ENCODE results near the gene NRG2.

NRG2 gene

DNA sequence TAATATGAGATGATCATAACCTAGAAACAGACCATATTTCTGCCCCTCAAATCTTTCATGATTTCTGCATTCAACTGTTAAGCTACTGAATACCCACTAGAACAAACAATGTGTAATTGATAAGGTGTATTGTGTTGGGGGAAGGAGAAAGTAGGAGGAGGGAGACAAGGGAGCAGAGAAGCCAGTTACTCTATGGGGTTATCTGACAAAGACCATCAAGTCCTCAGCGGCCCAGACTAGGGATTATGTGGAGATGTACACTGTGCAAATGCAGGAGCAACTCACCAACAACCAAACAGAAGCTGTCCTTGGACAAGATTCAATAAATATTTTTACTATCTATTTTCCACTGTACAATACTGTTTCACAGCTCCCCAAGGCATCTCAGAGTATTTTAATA lies 2.7 kb downstream of the NRG2 start:
- DNase-seq = no peak

DNA sequence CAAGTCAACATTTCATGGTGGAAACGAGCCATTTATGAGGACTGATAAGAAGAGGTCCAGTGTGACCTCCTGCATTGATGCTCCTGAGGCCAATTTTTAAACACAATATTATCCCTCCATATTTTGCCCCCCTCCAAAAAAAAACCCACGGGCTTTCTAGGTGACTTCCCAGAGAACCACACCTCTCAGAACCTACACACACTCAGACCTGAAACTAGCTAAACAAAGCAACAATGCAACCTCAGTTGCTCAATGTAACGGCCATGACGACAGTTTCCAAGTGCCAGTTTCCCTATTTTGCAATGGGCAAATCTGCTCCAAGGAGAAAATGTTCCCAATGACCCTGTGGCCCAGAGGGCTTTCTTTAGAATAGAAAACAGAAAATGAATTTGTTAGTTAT lies 3.5 kb downstream of the NRG2 start:
- DNase-seq = no peak

DNA sequence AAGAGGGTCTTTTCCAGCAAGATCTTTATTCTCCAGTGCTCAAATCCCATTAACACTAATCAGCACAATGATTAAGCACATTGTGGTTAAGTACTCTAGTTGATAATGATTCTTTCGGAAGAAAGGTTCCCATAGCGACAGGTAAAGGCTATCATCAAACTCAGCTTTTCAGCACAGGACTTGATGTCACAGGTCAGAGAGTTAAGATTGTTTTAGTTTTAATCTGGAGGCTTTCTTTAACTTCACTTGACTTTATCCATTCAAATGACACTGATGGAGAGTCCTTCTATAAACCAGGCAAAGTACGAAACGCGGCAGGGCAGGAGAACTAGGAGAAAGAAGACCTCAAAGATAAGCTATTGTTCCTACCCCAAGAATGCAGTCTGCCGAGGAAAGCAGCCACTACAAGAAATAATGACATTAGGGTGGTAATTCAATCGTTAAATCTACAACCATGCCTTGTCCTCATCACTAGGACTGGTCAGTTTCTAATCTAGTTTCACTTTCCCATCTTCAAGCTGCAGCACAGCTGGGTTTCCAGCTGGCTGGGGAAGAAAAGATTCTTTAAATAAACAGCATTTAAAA lies 4.6 kb downstream of the NRG2 start:
- DNase-seq = no peak

DNA sequence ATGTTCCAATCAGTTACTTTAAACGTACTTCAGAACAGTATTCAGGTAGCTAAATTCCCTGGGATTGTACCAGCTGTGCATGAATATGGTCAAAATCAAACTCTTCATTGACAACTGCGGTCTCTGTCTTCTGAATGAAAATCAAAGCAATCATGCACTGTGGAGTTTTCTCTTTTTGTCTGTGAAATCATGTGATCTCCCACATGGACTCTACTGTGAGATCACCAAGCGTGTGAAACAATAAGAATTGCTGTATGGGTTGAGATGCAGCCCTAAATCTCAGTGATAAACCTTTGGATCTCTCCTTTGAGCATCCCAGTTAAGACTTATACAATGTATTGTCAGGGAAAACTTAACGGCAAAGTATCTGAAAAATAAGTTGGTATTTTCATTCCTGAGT lies 6.1 kb downstream of the NRG2 start:
- DNase-seq = no peak

DNA sequence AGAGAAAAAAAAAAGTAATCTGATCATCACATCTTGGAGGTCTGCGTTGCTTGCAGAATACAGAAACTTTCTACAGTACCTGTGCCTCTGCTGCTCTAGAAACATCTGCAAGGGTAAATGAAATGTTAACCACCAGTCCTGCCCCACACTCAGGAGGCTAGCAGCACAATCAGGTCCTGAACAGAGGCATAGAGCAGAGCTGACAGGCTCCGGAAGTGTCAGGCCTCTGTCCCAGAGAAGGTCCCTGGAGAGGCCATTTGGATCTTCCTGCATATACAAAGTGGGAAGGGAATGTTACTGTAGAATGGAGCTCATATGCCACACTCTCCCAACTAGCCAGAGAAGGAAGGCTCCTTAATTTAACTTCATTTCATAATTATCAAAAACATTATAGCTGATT lies 7.2 kb downstream of the NRG2 start:
- no peak for DNase-seq

DNA sequence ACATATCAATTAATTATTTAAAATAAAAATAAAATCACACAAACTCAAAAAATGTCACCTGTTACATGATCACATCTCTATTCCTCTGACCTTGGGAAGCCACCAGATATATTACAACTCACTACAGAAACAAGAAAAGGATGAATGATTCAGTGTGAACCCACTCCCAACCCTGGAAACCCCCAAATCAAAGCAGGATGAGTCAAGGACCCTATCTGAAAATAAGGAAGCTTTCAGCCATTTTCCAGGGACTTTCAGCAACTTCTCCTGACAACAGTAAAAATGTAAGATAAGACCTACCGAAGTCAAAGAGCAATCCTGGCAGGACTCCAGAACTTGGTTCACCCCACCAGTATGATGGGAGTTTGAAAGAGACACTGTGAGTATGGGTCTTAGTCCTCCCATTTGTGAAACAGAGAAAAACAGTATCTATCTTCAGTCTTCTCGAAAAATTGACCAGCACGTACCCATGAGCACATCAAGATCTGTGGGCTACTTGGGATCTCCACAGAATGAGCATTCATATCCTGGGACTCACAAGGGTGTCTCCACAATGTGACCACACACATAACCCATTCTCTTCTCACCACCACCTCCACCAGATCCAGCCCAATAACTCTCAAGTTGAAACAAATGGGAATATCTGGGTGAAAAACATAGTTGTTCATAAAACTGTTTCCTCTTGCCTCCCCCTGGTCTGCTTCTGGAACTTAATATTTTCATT lies 9.9 kb downstream of the NRG2 start:
- no peak for DNase-seq

DNA sequence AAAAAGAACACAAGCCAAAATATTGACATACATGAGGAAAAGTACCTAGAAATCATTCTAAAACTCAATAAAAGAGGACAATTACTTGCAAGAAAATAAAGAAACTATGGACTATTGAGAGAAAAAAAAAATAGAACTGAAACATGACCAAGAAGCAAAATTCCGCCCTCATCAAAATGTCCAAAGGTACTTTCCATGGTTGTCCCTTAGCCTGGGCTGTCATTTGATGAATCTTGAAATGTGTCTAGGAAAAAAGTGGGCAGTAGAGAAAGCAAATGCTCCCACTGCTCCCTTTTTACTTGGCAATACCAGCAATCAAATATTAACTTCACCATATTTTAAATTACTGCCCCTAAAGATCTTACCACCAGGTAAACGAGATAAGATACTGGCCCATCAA lies 10.8 kb downstream of the NRG2 start:
- DNase-seq = no peak

DNA sequence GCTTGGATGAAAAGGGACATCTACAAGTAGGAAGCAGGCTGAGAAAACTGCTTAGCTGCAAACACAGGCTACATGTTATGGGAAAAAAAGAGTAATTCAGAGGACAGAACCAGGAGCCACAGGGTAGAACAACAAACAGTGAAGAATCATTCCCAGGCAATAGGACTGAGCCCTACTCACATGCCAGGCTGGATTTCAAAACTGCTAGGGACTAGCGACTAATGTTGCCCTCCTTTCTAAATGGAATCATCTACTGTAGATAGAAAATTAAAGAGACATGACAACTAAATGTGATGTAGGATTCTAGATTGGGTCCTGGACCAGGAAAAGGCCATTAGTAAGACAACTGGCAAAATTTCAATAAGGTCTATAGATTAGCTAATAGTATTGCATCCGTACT lies 15.3 kb downstream of the NRG2 start:
- no peak for DNase-seq

DNA sequence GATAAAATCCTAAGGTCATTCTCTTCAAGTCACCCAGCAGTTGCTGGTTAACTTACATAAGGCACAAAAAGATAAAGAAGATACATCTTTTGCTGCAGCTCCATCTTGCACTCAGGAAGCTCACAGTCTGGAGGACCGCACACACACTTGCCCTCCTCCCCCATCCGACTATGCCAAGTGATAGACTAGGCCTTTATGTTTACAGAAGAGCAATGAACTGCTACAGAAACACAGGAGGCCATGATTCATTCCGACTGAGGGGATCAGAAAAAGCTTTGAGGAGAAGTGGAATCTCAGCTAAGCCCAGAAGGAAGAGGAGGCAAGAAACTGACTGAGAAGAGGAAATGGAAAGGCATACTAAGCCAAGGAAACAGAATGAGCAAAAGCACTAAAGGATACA lies 17.4 kb downstream of the NRG2 start:
- DNase-seq = no peak

DNA sequence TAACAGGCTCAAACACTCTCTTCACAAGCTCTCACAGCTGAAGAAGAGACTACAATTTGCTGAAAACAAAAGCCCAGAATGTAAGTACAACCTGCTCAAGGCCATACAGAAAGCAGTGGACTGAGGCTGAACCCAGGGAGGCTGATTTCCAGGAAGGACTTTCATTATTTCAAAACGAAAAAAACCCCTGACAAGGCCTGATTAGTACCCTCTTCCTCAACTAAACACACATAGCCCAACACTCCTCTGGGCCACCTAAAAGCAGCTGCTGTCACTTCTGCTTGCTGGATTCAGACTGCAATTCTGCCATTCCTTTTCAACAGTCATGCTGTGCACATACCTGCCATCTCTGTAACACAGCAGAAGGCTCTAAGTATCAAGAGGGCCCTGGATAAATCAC lies 18.2 kb downstream of the NRG2 start:
- no peak for DNase-seq

DNA sequence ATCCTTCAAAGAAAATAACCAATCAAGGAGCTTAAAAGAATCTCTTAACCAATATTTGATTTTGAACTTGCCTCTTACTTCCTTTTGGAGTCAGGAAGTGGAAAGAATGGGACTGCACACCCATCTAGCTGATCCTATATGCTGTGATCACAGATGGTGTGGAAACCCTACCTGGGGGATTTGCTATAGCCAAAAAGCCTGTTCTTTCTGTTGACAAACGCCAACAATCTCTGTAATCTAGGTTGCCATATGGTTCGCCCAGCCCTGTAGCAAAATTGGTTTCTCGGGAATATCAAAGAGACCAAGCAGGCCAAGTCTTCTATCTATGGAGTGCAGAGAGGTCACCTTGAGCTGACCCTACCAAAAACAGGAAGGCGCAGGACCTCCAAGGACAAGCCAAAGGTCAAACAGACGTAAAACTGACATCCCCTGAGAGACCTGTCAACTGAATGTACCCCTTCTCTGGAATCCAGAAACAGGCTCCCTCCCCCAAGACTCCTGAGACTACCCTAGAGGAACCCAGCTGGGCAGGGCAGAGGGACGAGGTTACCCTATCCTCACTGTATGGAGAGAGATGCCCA lies 19.4 kb downstream of the NRG2 start:
- DNase-seq = no peak

DNA sequence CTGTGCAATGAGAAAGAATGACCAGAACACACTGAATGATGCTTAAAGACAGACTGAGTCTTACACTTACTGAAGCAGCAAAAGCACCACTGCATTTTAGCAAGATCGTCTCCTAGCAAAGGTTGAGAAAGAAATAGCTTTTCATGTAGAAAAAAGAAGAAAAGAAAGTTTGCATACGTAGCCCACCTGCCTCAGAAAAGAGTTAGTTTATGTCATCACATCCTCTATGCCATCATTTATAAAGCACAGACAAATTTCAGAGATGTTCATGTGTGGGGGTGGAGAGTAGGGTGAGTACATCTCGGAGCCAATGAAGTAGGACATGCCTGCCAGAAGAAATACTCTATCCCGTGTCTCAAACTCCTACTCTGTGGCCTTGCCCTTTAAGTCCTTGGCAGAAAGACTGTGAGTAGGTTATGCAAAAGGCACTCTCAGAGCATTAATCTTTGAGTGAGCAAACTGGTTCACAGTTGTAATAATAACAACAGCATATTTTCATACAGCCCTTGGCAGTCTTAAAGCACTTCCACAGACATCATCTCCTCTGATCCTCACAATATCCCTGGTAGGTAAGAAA lies 22.4 kb downstream of the NRG2 start:
- no peak for DNase-seq

DNA sequence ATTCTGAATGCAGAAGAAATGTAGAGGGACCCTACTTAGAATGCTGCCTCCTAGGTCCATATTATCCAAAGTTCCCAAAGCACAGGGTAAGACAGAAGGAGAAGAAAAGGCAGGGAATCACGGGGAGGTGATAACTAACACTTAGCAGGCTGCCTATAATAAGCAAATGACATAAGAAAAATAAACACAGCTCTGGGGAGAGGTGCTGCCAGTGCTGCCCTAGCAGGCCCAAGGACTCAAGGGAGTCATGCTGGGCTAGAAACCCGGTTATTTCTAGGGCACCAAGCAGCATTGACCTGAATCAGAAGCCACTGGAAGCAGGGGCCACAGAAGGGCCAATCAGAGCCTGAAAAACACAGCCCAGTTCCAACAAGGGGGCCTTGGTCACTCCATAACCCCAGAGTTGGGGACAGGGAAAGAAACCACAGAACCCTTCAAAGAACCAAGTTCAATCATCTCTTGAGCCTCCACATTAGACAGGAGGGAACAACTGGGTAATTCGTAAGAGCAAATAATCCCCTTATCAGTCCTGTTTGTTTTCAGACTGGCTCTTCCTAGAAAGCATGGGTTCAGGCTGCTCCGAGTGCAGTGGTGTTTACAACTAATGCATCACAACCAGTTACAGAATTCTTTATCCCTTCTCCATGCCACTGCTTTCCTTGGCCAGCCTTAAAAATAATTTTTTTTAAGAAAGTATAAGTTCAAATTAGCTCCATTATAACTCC lies 24.0 kb downstream of the NRG2 start:
- no peak for DNase-seq

DNA sequence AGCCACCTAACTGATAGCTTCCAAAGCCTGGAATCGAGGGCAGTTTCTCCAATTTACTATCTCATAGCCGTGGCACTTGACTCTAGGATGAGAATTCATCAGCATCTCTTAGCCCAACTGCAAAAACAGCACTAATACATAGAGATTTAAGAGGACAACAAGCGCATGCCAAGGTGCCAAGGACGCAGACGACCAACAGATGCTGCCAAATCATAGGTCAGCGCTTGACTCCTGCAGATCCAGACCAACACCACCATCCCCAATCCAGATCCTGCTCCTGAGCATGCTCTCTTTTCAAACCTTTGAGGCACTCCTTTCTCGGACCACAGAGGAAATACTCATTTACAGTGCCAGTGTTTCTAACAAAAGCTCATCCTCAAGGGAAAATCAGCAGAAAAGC lies 24.6 kb downstream of the NRG2 start:
- no peak for DNase-seq

DNA sequence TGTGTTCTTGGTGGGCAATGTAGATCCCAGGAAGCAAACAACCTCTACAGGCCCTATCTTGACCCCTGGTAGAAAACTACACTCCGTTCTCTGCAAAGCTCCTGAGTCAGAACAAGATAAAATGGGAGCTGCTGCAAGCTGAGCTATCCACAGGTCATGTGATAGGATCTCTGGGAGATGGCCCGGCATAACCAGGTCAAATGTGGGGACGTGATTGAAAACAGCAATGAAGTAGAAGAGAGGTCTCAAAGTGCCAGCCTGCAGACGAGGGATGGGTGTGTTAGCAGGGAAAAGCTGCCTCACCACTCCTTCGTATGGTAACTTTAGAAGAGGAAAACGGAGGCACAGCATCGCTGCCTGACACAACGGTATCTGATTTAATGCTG lies 25.0 kb downstream of the NRG2 start:
- DNase-seq = no peak

DNA sequence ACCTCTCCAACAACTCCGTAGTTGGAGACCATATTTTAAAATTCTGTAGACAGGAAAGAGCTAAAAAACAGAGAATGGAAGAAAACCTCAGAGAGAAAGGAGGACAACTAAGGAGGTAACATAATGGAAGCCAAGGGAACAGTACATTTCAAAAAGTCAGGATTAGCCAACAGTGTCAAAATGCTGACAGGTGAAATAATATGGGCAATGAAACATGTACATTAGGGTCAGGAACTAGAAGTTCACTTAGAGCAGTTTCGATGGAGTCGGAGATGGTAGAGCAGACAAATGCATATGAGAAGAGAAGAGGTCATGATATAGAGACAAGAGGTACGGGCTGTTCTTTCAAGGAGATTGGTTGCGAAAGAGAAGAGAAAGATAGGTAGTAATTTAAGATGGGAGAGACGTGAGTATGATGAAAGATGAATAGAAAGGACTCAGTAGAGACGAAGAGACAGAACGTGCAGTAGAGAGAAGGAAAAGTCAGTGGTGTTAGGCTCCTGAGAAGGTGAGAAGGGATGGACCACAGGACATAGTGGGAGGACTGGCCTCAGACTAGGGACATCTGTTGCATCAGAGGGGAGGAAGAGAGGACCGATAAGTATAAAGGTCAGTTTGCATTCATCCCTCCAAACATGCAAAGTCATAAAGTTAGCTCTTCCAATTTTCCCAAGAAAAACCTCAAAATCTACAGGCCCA lies 25.6 kb downstream of the NRG2 start:
- no peak for DNase-seq

DNA sequence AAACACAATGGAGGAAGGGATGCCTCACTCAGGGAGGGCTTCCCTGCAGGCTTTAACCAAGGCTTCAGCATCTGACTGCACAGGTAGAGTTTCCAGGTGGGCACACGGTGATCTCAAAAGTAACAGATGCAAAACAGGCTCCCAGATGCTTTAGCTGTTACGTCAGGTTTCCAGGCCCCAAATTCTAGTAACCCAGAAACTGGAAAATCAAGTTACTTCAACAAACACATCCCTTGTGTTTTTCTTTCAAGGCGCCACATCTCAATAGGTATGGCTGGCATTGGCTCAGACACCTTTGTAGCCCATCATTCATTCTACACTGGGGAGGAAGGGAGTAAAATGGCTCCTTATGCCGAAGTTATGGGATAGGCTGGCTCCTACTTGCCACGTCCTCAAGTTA lies 27.4 kb downstream of the NRG2 start:
- no peak for DNase-seq

DNA sequence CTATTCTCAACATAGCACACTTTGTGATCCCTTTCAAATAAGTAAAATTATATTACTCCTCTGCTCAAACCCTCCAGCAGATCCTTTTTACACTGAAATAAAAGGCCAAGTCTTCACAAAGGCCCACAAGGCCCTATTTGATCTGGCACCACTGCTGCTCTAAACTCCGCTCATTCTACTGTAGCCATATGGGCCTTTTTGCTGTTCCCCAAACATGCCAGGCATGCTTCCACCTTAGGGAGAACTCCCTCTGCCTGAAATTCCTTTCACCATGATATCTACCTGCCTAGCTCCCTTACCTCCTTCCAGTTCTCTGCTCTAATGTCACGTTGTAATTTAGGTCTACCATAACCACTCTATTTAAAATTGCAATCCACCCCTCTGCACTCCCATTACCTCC lies 28.3 kb downstream of the NRG2 start:
- no peak for DNase-seq

DNA sequence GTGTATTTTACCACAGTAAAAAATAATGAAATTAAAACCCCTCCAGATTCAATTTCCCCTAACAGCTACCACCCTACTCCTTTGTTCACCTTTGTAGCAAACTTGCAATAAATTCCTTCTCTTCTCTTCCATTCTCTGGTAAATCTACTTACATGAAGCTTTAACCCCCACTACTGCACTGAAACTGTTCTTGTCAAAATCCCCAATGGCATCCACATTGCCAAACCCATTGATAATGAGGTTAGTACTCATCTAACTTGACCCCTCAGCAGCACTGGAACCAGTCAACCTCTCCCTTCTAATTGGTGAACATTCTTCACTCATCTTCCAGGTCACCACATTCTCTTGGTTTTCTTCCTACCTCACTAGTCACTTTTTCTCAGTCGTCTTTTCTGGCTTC lies 29.6 kb downstream of the NRG2 start:
- DNase-seq = no peak

DNA sequence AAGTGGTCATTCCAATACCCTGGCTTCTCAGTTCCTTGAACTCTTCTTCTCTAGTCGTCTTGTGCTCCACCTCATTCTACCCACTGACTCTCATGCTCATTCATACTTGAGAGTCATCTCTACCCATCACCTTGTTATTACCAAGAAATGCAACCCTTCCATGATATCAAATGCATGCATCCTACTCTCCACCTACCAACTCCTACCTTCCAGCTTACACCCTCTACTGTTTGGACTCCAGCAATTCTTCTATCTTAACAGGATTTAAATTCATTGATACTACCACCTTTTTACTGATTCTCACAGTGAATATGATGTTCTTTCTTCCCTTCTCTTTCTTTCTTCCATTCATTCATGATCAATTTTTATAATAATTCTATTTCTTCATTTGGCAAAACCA lies 30.7 kb downstream of the NRG2 start:
- no peak for DNase-seq

DNA sequence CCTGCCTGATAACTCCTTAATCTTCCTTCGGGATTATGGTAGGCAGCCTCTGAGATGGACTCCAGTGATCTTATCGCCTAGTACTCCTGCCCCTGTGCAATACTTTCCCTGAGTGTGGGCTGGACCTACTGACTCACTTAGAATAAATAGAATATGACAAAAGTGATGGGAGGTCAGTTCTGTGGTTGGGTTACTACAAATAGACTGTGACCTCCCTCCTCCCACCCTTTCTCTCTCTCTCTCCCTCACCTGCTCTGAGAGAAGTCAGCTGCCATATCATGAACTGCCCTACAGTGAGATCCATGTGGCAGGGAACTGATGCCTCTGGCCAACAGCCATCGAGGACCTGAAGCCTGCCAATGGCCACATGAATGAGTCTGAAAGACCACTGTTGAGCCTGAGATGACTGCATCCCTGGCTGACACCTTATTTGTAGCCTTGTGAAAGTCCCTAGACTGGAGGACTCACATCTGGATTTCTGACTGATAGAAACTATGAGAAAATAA lies 31.7 kb downstream of the NRG2 start:
- no peak for DNase-seq

DNA sequence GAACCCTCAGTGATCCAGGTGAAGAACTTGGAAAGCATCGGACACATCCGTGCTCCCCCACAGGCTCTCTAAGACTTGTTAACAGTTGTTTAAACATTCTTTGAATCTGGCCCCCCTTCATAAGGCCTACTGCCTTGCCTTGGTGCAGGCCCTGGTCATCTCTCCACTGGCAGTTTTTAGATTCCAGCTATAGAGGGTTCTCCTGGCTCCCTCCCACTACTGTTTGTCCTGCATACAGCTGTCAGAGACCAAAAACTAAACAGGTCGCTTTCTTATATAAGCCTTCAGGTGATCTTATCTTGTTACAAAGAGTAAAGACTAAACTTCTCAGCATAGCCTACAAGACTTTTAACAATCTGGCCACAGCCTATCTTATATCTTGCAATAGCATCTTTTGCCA lies 32.3 kb downstream of the NRG2 start:
- DNase-seq = no peak

DNA sequence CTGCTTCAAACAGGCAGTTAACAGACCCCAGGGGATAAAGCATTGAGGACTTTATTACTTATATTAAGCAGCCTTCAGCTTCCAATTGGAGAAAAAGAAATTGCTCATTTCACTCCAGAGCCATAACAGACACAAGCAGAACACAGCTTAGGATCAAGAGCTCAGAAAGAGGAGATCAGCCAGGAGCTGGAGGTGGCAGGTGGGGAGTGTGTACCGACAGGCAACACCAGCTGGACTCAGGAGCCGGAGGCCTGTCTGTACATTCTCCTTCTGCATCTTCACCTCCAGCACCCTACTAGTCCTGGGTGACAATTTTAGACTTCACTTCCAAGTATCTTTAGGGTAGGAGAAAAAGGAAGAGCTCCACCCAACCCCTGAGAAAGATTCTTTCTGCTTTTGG lies 35.8 kb downstream of the NRG2 start:
- no peak for DNase-seq
